AG10803 (cell line): Measurements from ENCODE around the gene PSD2.

ENCODE experiments used
- DNase-seq: peaks from one replicate; pipeline ENCODE4 v3.0.0; 2010; ENCODE audit warnings: low read depth
- H3K4me3 ChIP-seq: 2 replicates; pipeline ENCODE4 v1.5.1; 2011; ENCODE audit warnings: mild to moderate bottlenecking, low read length, control low read depth
- TF ChIP-seq, protein P1 (sequence below): conservative IDR thresholded peaks from 2 replicates; pipeline ENCODE4 v1.5.1; 2011; ENCODE audit warnings: mild to moderate bottlenecking, low read length, control low read depth, inconsistent platforms

The PSD2 gene

DNA sequence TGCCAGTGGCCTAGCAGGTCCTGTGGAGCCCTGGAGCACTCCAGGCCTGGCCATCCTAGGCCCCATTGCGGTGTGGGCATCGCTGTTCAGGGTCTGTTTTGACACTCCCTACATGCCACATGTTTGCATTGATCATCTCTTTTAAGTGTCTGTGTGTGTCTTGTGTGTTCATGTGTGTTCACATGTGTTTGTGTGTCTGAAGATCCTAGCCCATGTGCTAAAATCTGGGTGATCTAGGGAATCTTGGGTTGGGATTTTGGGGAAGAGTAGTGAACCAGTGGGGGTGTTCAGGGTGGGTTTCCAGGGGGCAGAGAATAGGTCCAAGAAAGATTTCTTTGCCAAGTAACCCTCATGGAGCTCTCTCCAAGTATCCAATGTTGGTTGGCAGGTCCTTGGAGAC lies 8.4 kb downstream of the PSD2 start:
- TF ChIP-seq, protein P1, sequence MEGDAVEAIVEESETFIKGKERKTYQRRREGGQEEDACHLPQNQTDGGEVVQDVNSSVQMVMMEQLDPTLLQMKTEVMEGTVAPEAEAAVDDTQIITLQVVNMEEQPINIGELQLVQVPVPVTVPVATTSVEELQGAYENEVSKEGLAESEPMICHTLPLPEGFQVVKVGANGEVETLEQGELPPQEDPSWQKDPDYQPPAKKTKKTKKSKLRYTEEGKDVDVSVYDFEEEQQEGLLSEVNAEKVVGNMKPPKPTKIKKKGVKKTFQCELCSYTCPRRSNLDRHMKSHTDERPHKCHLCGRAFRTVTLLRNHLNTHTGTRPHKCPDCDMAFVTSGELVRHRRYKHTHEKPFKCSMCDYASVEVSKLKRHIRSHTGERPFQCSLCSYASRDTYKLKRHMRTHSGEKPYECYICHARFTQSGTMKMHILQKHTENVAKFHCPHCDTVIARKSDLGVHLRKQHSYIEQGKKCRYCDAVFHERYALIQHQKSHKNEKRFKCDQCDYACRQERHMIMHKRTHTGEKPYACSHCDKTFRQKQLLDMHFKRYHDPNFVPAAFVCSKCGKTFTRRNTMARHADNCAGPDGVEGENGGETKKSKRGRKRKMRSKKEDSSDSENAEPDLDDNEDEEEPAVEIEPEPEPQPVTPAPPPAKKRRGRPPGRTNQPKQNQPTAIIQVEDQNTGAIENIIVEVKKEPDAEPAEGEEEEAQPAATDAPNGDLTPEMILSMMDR = no peak
- no peak for DNase-seq
- H3K4me3 ChIP-seq = no peak overlapping the region

GRCh38 chr5:139804800-139805397 lies 9.3 kb downstream of the PSD2 start:
- TF ChIP-seq, protein P1 = no peak
- H3K4me3 ChIP-seq = no peak overlapping the region
- no peak for DNase-seq

DNA sequence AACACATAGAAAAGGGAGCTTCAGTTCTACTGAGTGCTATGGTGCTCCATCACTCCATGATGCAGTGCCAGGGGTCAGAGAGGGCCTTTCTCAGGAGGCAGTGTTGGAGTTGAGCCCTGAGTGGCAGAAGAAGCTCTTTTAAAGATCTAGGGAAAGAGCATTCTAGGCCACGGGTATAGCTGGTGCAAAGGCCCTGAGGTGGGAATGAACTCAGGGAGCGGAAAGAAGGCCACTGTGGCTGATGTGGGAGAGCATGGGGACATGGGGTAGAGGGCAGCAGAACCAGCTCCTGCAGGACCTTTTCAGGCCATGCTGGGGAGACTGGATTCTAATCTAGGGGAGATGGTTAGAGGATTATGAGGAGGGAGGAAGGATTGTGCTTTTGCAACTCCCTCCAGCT lies 9.9 kb downstream of the PSD2 start:
- H3K4me3 ChIP-seq = no peak overlapping the region
- TF ChIP-seq, protein P1 = no peak
- DNase-seq = no peak

DNA sequence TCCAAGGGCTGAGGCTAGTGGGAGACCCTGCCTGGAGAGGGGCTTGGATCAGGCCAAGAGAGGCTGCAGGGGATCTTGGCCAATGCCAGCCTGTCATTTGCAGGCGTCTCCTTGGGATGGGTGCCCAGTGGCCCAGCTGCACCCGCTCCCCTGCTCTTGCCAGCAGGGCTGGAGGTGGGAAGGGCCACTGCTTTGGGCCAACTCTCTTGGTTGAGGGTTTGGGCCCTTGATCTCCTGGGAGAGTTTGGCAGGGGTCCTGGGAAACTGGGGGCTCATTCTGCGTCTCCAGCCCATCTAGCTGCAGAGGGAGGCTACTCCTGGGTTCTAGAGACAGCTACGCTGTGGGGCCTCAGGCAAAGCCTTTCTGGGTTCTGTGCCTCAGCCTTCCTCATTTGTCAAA lies 10.5 kb downstream of the PSD2 start:
- TF ChIP-seq, protein P1 = no peak
- DNase-seq = no peak
- no peak overlapping the region for H3K4me3 ChIP-seq

DNA sequence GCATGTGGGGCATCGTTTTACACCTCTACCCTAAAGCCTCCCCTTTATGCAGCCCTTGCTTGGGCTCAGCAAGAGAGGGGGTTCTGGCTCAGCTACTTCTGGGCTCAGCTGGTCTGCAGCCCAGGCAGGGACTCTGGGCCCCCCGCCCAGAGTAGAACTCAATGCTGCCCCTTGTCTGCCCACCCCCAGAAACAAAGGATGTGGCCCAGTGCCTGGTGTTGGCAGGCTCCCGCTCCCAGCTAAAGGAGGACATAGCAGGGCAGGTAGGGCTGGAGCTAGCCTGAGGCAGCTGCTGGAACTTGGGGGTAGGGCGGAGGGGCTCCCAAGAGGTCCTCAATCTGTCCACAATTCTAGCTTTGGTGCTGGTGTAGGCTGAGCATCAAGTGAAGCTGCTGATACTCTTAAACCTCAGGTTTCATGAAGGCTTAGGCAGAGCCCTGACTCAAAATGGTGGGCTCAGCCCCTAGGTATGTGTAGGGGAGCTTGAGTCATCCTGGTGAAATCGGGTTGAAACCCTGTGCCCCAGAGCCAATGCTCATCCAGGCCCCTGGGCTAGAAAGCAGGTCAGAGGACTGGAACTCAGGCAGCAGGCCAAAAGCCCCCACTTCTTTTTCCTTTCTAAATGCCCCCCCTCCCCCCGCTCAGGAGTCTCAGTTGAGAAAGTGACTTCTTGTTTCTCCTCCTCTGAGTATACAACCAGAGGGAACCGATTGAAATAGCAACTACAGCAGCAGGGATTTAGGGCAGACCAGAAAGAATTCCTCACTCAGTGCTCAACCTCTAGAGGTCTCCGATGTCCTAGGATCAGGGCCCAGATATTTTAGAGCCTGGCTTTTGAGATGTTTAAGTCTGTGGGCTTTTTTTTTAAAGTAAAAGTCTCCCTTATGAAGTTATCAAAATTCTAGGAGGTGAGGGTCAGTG lies 11.4 kb downstream of the PSD2 start:
- TF ChIP-seq, protein P1 = no peak
- H3K4me3 ChIP-seq = no peak overlapping the region
- DNase-seq = no peak

DNA sequence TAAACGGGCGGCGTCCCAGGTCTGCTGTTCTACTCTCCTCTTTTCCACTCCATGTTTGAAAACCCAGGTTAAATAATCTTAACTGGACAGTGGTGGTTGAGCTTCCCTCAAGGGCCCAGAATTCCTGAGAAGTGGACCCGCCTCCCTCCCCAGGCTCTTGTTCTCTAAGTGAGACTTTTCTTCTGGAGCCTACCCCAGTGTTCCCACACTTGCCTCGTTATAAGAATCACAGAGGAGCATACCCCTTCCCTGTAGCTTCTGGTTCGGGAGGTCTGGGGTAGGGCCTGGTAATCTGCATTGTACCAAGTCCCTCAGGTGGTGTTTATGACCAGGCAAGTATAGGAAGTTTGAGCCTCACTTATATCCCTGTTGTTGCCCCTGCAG lies 12.0 kb downstream of the PSD2 start:
- TF ChIP-seq, protein P1 = no peak
- DNase-seq = no peak
- no peak overlapping the region for H3K4me3 ChIP-seq
